ENCODE results near the gene COL27A1. TPM values are rescaled to one million over a fixed set of nuclear protein-coding genes. Genes with fewer than 3 reads are reported as not detected.

Gene COL27A1
- total RNA-seq, 1 donor from 2014 or later, result 6.4 TPM

- no peaks in the 10 kb centered on the region for H3K9me3 ChIP-seq (replicated peaks)
- no peak overlapping the region for H3K27ac ChIP-seq (replicated peaks)
- intact Hi-C loops (cut with micrococcal nuclease), result no loop called here
- H3K4me1 ChIP-seq, result peaks cover 14% of the 10 kb centered on the region
- H3K27me3 ChIP-seq (ENCODE audit: low read depth), result no peaks in the 10 kb centered on the region
- no peaks in the 10 kb centered on the region for H3K36me3 ChIP-seq
- TF ChIP-seq CTCF (IDR thresholded peaks at IDR 0.05; ENCODE audit: borderline replicate concordance), result no peak
- H3K4me3 ChIP-seq, result no peak overlapping the region
- DNase-seq, result no peak
Observed at GRCh38 chr9:114200721-114201300, 45.5 kb downstream of the COL27A1 start.

GRCh38 chr9:114202396-114202795 is 47.1 kb downstream of the COL27A1 start:
- no peak for TF ChIP-seq CTCF (IDR thresholded peaks at IDR 0.05; ENCODE audit: borderline replicate concordance)
- no peak overlapping the region for H3K4me3 ChIP-seq
- DNase-seq, result no peak
- intact Hi-C loops (cut with micrococcal nuclease), result no loop called here
- no peaks in the 10 kb centered on the region for H3K27me3 ChIP-seq (ENCODE audit: low read depth)
- no peaks in the 10 kb centered on the region for H3K9me3 ChIP-seq (replicated peaks)
- H3K27ac ChIP-seq (replicated peaks), result no peak overlapping the region
- no peaks in the 10 kb centered on the region for H3K36me3 ChIP-seq
- H3K4me1 ChIP-seq, result peaks cover 30% of the 10 kb centered on the region

GRCh38 chr9:114202849-114203248 is 47.5 kb downstream of the COL27A1 start:
- no peak for DNase-seq
- no peak for TF ChIP-seq CTCF (IDR thresholded peaks at IDR 0.05; ENCODE audit: borderline replicate concordance)
- H3K9me3 ChIP-seq (replicated peaks), result no peaks in the 10 kb centered on the region
- no peaks in the 10 kb centered on the region for H3K27me3 ChIP-seq (ENCODE audit: low read depth)
- peaks cover 34% of the 10 kb centered on the region for H3K4me1 ChIP-seq
- H3K4me3 ChIP-seq, result no peak overlapping the region
- no peak overlapping the region for H3K27ac ChIP-seq (replicated peaks)
- intact Hi-C loops (cut with micrococcal nuclease), result no loop called here
- no peaks in the 10 kb centered on the region for H3K36me3 ChIP-seq

- Histone ChIP-seq H3K27ac (replicated peaks) (no peak overlapping the region), H3K27me3 (ENCODE audit: low read depth) (no peaks in the 10 kb centered on the region), H3K9me3 (replicated peaks) (no peaks in the 10 kb centered on the region), H3K4me1 (peaks cover 42% of the 10 kb centered on the region), H3K4me3 (no peak overlapping the region), H3K36me3 (no peaks in the 10 kb centered on the region)
- DNase-seq, result no peak
- intact Hi-C loops (cut with micrococcal nuclease), result no loop called here
- TF ChIP-seq CTCF (IDR thresholded peaks at IDR 0.05; ENCODE audit: borderline replicate concordance), result no peak
Observed at GRCh38 chr9:114203410-114204140, 48.2 kb downstream of the COL27A1 start.

- Histone ChIP-seq H3K9me3 (replicated peaks) (no peaks in the 10 kb centered on the region), H3K4me1 (peaks cover 47% of the 10 kb centered on the region), H3K4me3 (no peak overlapping the region), H3K36me3 (no peaks in the 10 kb centered on the region), H3K27ac (replicated peaks) (no peak overlapping the region), H3K27me3 (ENCODE audit: low read depth) (no peaks in the 10 kb centered on the region)
- TF ChIP-seq CTCF (IDR thresholded peaks at IDR 0.05; ENCODE audit: borderline replicate concordance), result no peak
- intact Hi-C loops (cut with micrococcal nuclease), result no loop called here
- DNase-seq, result no peak
Observed at GRCh38 chr9:114204265-114204664, 48.9 kb downstream of the COL27A1 start.
